Measurements from ENCODE around the gene ZBTB21.
"Not testable (repeated sequence)": the region's sequence is repeated elsewhere in the genome, so short reads cannot be mapped to it uniquely, and the experiment has no call there.

Gene ZBTB21

DNA sequence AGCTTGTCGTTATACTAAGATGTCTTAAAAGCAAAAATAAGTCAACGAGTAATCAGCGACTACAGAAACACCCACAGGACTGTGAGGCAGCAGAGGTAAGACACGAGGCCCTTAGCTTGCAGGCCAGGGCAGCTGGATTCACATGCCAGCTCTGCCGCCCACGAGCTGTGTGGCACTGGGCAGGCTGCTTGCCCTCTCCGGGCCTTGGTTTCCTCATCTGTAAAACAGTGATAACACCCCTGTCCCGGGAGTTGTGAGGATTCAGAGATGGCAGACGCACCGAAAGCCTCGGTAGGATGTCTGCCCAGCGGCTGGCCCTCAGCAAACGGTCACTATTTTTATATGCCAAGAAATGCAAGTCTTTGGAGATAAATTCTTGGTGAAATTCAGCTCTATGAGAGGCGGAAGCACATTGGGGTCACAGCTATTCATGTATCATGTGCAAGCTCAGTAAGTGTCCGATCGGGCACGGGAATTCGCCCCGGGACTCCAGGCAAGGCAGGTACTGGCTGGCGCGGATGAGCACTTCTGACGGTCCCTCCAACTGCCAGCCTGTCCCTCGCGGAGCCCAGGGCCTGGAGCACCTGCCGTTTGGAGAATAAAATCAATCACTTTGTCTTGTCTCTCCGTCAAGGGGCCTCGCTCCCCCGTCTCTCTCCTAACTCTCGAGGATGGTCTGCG is 57.5 kb downstream of the ZBTB21 start:
- Histone ChIP-seq H3K9me3 (ENCODE audit: insufficient read depth, low read depth, low read length) (no peaks in the 10 kb centered on the region), H3K4me3 (ENCODE audit: low read length) (peak overlapping the region; percentile 65), H3K9ac (ENCODE audit: low read depth, low read length) (no peak overlapping the region; the same call in 1 of the 2 replicates), H3K27me3 (ENCODE audit: insufficient read depth, low read length) (peaks cover 20% of the 10 kb centered on the region), H3K4me1 (ENCODE audit: insufficient read depth, low read length) (peaks cover 17% of the 10 kb centered on the region; the same call in 1 of the 2 replicates), H3K36me3 (ENCODE audit: insufficient read depth, low read depth, low read length) (no peaks in the 10 kb centered on the region), H3K27ac (ENCODE audit: low read length) (no peak overlapping the region)

DNA sequence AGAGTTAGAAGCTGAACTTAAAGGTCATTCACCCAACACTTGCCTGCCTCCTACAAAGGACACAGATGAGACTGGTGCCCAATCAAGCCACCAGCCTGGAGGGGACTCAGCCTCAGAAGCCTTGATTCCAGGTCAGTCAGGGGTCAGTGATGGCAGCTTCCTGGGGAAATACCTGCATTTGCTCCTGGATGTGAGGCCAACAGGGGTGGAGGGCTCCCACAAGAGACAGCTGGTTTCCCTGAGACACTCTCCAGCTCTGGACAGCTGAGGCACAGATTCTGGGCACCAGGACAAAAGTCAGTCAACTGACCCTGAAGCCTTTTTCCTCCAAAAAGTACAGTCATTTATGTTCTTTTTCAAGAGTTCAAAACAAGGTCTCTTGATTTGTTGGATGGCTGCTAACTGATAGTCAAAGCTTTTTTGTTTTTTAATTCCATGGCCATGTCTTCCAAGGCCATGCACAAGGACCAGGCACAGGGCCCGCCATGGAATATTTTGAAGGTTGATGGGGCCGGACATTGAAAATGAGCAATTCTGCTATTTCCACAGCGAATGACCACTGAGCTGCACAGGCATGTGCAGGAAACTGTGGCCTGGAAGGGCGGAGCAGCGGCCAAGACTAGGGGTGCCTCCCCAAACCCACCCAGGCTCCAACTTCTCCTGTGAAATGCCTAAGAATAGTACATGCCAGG is 58.1 kb downstream of the ZBTB21 start:
- Histone ChIP-seq H3K9ac (ENCODE audit: low read depth, low read length) (no peak overlapping the region), H3K4me1 (ENCODE audit: insufficient read depth, low read length) (peaks cover 17% of the 10 kb centered on the region; the same call in 1 of the 2 replicates), H3K27me3 (ENCODE audit: insufficient read depth, low read length) (peaks cover 20% of the 10 kb centered on the region), H3K27ac (ENCODE audit: low read length) (no peak overlapping the region), H3K4me3 (ENCODE audit: low read length) (no peak overlapping the region; the same call in 1 of the 2 replicates), H3K9me3 (ENCODE audit: insufficient read depth, low read depth, low read length) (no peaks in the 10 kb centered on the region), H3K36me3 (ENCODE audit: insufficient read depth, low read depth, low read length) (no peaks in the 10 kb centered on the region)

DNA sequence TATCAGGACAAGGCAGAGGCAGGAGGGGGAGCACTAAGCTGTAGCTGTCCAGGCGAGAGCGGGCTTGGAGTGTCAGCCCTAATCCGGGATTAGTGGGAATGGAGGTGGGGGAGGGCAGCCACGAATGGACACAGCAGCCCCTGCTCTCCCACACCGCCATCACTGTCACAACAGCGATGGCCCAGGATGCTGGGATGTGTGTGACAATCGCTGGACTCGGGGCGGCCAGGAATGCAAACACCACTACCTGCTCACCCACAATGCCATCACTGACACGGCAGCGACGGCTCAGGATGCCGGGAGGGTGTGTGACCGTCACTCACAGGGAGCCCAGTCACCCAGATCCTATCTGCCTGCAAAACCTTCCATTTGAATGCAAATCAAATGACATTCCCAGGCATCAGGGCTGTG is 59.2 kb downstream of the ZBTB21 start:
- Histone ChIP-seq H3K4me3 (ENCODE audit: low read length) (peak overlapping the region; percentile 25; the same call in 1 of the 2 replicates), H3K27me3 (ENCODE audit: insufficient read depth, low read length) (peaks cover 20% of the 10 kb centered on the region), H3K9me3 (ENCODE audit: insufficient read depth, low read depth, low read length) (no peaks in the 10 kb centered on the region), H3K36me3 (ENCODE audit: insufficient read depth, low read depth, low read length) (no peaks in the 10 kb centered on the region), H3K27ac (ENCODE audit: low read length) (no peak overlapping the region), H3K9ac (ENCODE audit: low read depth, low read length) (no peak overlapping the region), H3K4me1 (ENCODE audit: insufficient read depth, low read length) (peaks cover 17% of the 10 kb centered on the region; the same call in 1 of the 2 replicates)

DNA sequence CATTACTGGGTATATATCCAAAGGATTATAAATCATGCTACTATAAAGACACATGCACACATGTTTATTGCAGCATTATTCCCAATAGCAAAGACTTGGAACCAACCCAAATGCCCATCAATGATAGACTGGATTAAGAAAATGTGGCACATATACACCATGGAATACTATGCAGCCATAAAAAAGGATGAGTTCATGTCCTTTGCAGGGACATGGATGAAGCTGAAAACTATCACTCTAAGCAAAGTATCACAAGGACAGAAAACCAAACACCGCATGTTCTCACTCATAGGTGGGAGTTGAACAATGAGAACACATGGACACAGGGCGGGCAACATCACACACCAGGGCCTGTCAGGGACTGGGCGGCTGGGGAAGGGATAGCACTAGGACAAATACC is 60.5 kb downstream of the ZBTB21 start:
- H3K4me3 ChIP-seq (ENCODE audit: low read length); H3K9ac ChIP-seq (ENCODE audit: low read depth, low read length); H3K36me3 ChIP-seq (ENCODE audit: insufficient read depth, low read depth, low read length); H3K9me3 ChIP-seq (ENCODE audit: insufficient read depth, low read depth, low read length); H3K27ac ChIP-seq (ENCODE audit: low read length): not testable (repeated sequence)
- Histone ChIP-seq H3K27me3 (ENCODE audit: insufficient read depth, low read length) (peaks cover 20% of the 10 kb centered on the region), H3K4me1 (ENCODE audit: insufficient read depth, low read length) (peaks cover 17% of the 10 kb centered on the region; the same call in 1 of the 2 replicates)

- Histone ChIP-seq H3K27ac (ENCODE audit: low read length) (no peak overlapping the region), H3K4me1 (ENCODE audit: insufficient read depth, low read length) (peaks cover 17% of the 10 kb centered on the region; the same call in 1 of the 2 replicates), H3K36me3 (ENCODE audit: insufficient read depth, low read depth, low read length) (no peaks in the 10 kb centered on the region), H3K4me3 (ENCODE audit: low read length) (no peak overlapping the region), H3K9me3 (ENCODE audit: insufficient read depth, low read depth, low read length) (no peaks in the 10 kb centered on the region), H3K9ac (ENCODE audit: low read depth, low read length) (no peak overlapping the region), H3K27me3 (ENCODE audit: insufficient read depth, low read length) (peaks cover 20% of the 10 kb centered on the region)
Observed at GRCh38 chr21:41948901-41949300, 61.3 kb downstream of the ZBTB21 start.

DNA sequence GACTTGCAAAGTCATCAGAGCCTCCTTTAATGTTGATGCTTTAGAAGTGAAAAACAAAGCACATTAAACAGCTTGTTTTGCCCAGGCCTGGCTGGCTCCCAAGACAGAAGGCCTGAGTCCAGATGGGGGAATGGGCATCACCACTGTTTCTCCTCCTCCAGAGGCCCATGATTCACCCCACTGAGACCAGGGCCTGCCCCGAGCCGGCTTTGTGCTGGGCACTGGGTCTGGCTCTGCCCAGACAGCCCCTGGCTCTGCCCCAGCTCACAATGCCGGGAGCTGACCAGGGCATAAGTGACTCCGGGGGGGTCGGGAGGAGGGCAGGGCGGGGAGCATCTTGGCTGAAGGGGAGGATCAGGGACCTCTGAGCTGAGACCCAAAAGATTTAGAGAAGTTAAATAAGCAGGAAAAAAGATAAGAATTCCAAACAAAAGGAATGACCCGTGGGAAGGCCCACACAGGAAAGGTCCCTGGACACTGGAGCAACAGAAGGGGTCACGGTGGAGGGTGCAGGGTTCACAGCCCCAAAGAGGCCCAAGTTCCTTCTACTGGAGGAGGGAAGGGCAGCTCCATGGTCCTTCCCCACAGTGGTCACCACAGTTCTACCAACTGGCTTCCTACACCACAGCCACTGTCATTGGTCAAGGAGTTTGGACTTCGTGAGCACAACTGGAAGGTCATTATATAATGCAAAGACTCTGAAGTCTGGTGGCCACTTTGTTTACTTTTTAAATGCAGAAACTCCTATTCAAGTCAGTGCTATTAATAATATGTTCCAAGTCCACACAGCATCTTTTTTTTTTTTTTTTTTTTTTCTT is 61.9 kb downstream of the ZBTB21 start:
- no peaks in the 10 kb centered on the region for H3K9me3 ChIP-seq (ENCODE audit: insufficient read depth, low read depth, low read length)
- no peak overlapping the region for H3K27ac ChIP-seq (ENCODE audit: low read length)
- peaks cover 19% of the 10 kb centered on the region for H3K27me3 ChIP-seq (ENCODE audit: insufficient read depth, low read length)
- no peaks in the 10 kb centered on the region for H3K36me3 ChIP-seq (ENCODE audit: insufficient read depth, low read depth, low read length)
- peaks cover 17% of the 10 kb centered on the region; the same call in 1 of the 2 replicates for H3K4me1 ChIP-seq (ENCODE audit: insufficient read depth, low read length)
- H3K4me3 ChIP-seq (ENCODE audit: low read length): no peak overlapping the region
- H3K9ac ChIP-seq (ENCODE audit: low read depth, low read length): no peak overlapping the region

DNA sequence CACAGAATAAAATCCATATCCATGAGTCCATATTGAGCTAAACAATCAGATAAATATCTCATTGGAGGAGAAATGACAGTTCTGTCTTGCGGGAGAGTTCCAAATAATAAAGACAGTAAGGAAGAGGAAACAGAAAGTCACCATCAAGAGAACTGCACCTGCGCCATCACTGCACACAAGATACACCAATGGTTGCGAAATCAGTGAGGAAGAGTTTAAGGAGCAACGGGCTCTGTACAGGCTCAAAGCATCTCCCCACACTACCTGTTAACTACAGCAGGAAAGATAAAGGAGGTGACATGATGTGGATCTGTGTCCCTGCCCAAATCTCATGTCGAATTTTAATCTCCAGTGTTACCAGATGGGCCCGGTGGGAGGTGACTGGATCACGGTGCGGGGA is 64.2 kb downstream of the ZBTB21 start:
- Histone ChIP-seq H3K27ac (ENCODE audit: low read length) (no peak overlapping the region), H3K27me3 (ENCODE audit: insufficient read depth, low read length) (no peaks in the 10 kb centered on the region), H3K9me3 (ENCODE audit: insufficient read depth, low read depth, low read length) (no peaks in the 10 kb centered on the region), H3K9ac (ENCODE audit: low read depth, low read length) (no peak overlapping the region), H3K4me3 (ENCODE audit: low read length) (no peak overlapping the region), H3K36me3 (ENCODE audit: insufficient read depth, low read depth, low read length) (no peaks in the 10 kb centered on the region), H3K4me1 (ENCODE audit: insufficient read depth, low read length) (peaks cover 8% of the 10 kb centered on the region; the same call in 1 of the 2 replicates)

DNA sequence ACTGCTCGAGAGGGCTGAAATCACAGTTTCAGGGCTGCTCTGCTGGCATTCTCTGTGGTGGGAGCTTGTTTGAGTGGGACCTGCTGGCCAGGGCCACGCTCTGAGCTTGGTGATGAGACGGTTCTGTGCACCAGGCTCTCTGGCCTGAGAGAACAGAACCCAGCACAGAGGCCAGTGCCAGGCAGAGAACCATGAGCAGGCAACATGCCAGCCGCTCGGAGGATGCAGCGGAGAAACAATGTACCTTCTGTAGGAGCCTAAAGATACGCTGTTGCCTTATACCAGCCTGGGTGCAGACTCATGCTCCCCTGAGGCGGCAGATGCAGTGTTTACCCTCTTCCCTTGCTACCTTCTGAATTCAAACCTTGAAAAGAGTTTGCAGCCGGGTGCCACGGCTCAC is 66.3 kb downstream of the ZBTB21 start:
- H3K27ac ChIP-seq (ENCODE audit: low read length): no peak overlapping the region
- no peaks in the 10 kb centered on the region for H3K27me3 ChIP-seq (ENCODE audit: insufficient read depth, low read length)
- no peaks in the 10 kb centered on the region for H3K4me1 ChIP-seq (ENCODE audit: insufficient read depth, low read length)
- no peaks in the 10 kb centered on the region for H3K9me3 ChIP-seq (ENCODE audit: insufficient read depth, low read depth, low read length)
- no peak overlapping the region for H3K9ac ChIP-seq (ENCODE audit: low read depth, low read length)
- H3K4me3 ChIP-seq (ENCODE audit: low read length): no peak overlapping the region
- H3K36me3 ChIP-seq (ENCODE audit: insufficient read depth, low read depth, low read length): no peaks in the 10 kb centered on the region

DNA sequence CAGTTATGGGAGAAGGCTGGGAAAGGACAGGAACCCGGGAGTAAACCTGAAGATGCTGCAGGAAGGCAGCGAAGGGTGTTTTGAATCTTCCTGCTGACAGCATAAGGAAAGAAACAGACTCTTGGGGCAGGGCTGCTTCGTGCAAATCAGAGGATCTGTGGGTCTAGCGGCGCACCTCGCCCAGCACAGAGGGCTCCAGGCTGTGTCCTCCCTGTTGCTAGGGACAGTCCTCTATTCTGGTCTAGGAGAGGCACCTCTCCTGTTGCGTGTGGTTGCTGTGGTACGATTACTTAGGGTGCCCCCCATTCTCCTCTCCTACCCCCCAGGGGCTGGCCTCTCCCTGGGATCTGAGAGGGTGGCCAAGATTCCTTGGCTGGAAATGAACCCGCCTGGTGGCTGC is 67.7 kb downstream of the ZBTB21 start:
- Histone ChIP-seq H3K27ac (ENCODE audit: low read length) (no peak overlapping the region), H3K36me3 (ENCODE audit: insufficient read depth, low read depth, low read length) (no peaks in the 10 kb centered on the region), H3K9me3 (ENCODE audit: insufficient read depth, low read depth, low read length) (no peaks in the 10 kb centered on the region), H3K4me3 (ENCODE audit: low read length) (no peak overlapping the region), H3K9ac (ENCODE audit: low read depth, low read length) (no peak overlapping the region), H3K27me3 (ENCODE audit: insufficient read depth, low read length) (no peaks in the 10 kb centered on the region), H3K4me1 (ENCODE audit: insufficient read depth, low read length) (no peaks in the 10 kb centered on the region)

DNA sequence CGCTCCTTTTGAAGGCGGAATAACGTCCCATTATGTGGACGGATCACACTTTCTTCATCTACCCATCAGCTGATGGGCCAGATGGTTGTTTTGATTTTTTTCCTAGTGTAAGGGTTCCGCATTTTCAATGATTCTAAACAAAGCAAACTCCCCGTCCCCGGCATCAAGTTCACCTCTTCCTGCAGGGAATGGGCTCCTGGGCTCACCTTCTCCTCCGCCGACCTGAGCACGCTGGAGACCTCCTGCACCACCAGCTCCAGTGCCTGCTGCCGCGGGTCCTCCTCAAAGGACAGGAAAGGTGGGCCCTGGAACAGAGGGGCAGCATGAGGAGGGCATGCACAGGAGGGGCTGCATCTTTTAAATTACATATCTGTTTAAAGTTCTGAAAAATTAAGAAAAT is 68.2 kb downstream of the ZBTB21 start:
- H3K27ac ChIP-seq (ENCODE audit: low read length): no peak overlapping the region
- H3K4me1 ChIP-seq (ENCODE audit: insufficient read depth, low read length): no peaks in the 10 kb centered on the region
- no peaks in the 10 kb centered on the region for H3K27me3 ChIP-seq (ENCODE audit: insufficient read depth, low read length)
- H3K36me3 ChIP-seq (ENCODE audit: insufficient read depth, low read depth, low read length): no peaks in the 10 kb centered on the region
- no peak overlapping the region for H3K4me3 ChIP-seq (ENCODE audit: low read length)
- no peak overlapping the region for H3K9ac ChIP-seq (ENCODE audit: low read depth, low read length)
- H3K9me3 ChIP-seq (ENCODE audit: insufficient read depth, low read depth, low read length): no peaks in the 10 kb centered on the region

GRCh38 chr21:41940431-41940830 is 69.7 kb downstream of the ZBTB21 start:
- H3K27ac ChIP-seq (ENCODE audit: low read length): no peak overlapping the region
- no peaks in the 10 kb centered on the region for H3K4me1 ChIP-seq (ENCODE audit: insufficient read depth, low read length)
- no peaks in the 10 kb centered on the region for H3K9me3 ChIP-seq (ENCODE audit: insufficient read depth, low read depth, low read length)
- no peaks in the 10 kb centered on the region for H3K36me3 ChIP-seq (ENCODE audit: insufficient read depth, low read depth, low read length)
- H3K9ac ChIP-seq (ENCODE audit: low read depth, low read length): no peak overlapping the region
- no peaks in the 10 kb centered on the region for H3K27me3 ChIP-seq (ENCODE audit: insufficient read depth, low read length)
- H3K4me3 ChIP-seq (ENCODE audit: low read length): no peak overlapping the region

All from iPS-20b (cell line).